Stimulated activated CD4-positive, alpha-beta T cell treated with anti-CD3 and anti-CD28 coated beads, Interleukin-2, amount 100 ng/mL, for 48 hours (primary cell): Measurements from ENCODE around the gene SUGT1.
"Not testable (repeated sequence)": the region's sequence is repeated elsewhere in the genome, so short reads cannot be mapped to it uniquely, and the experiment has no call there.

Experiments used
- DNase-seq, 2 donors: peaks; one replicate each; pipeline ENCODE4 v3.0.0-alpha.2; 2020

The SUGT1 gene

GRCh38 chr13:52652196-52652979, at the start of gene SUGT1:
Gene SUGT1, plus strand, starts transcription at chr13:52652836. Its CDS starts 85 bp downstream, at chr13:52652921.
- peak; percentile 91 for DNase-seq

- DNase-seq = not testable (repeated sequence)
These were observed 49.3 kb upstream of the SUGT1 start for GRCh38 chr13:52603316-52603715.

- DNase-seq = not testable (repeated sequence)
These were observed 46.5 kb upstream of the SUGT1 start for GRCh38 chr13:52606126-52606525.

- not testable (repeated sequence) for DNase-seq
These were observed 45.8 kb upstream of the SUGT1 start for GRCh38 chr13:52606795-52607194.

GRCh38 chr13:52608184-52608583, 44.5 kb upstream of the SUGT1 start:
- not testable (repeated sequence) for DNase-seq

GRCh38 chr13:52609013-52609606, 43.5 kb upstream of the SUGT1 start:
- not testable (repeated sequence) for DNase-seq

- DNase-seq = not testable (repeated sequence)
These were observed 42.5 kb upstream of the SUGT1 start for GRCh38 chr13:52610158-52610557.

- DNase-seq = no peak
These were observed 37.4 kb upstream of the SUGT1 start for GRCh38 chr13:52615134-52615801.

GRCh38 chr13:52615812-52616211, 36.8 kb upstream of the SUGT1 start:
- no peak for DNase-seq

GRCh38 chr13:52617070-52618060, 35.3 kb upstream of the SUGT1 start:
- peak; percentile 81 to 83 for DNase-seq

GRCh38 chr13:52631083-52631690, 21.4 kb upstream of the SUGT1 start:
- DNase-seq = not testable (repeated sequence)

GRCh38 chr13:52638666-52639328, 13.8 kb upstream of the SUGT1 start:
- DNase-seq = no peak

- no peak for DNase-seq
These were observed 10.5 kb upstream of the SUGT1 start, which contains the start of gene HNRNPA1L2 for GRCh38 chr13:52642131-52642530. Gene HNRNPA1L2, plus strand, starts transcription at chr13:52642431. Its CDS starts 62 bp downstream, at chr13:52642493.

- DNase-seq = no peak
These were observed 8.5 kb upstream of the SUGT1 start for GRCh38 chr13:52644108-52644507.

- no peak for DNase-seq
These were observed 5.7 kb upstream of the SUGT1 start for GRCh38 chr13:52646967-52647366.

- no peak for DNase-seq
These were observed 1.9 kb upstream of the SUGT1 start for GRCh38 chr13:52650731-52651130.

- no peak for DNase-seq
These were observed 790 bp upstream of the SUGT1 start for GRCh38 chr13:52651897-52652195.

- no peak for DNase-seq
These were observed 306 bp downstream of the SUGT1 start for GRCh38 chr13:52652980-52653303.

GRCh38 chr13:52659340-52659739, 6.7 kb downstream of the SUGT1 start:
- DNase-seq = no peak

GRCh38 chr13:52664272-52664671, 11.6 kb downstream of the SUGT1 start:
- no peak for DNase-seq

- DNase-seq = no peak
These were observed 12.7 kb downstream of the SUGT1 start for GRCh38 chr13:52665325-52665724.

- no peak for DNase-seq
These were observed 17.0 kb downstream of the SUGT1 start for GRCh38 chr13:52669677-52670076.
